Keratinocyte (primary cell): Measurements from ENCODE around the gene FGL2. TPM values are rescaled to one million over a fixed set of nuclear protein-coding genes. Genes with fewer than 3 reads are reported as not detected.
A peak's percentile ranks its signal among the peaks of the same experiment; 100 is the strongest.
"Not testable (repeated sequence)": the region's sequence is repeated elsewhere in the genome, so short reads cannot be mapped to it uniquely, and the experiment has no call there.

Experiments used
- DNase-seq: peaks from one replicate; pipeline ENCODE4 v3.0.0-alpha.2; 2011; ENCODE audit warnings: low read depth, missing footprints, low spot score
- FAIRE-seq: peaks from 2 replicates; lab custom pipeline; 2011; peaks lifted over from hg19 to GRCh38; lab: Jason Lieb, UNC
- H2AFZ ChIP-seq: 2 replicates; pipeline ENCODE4 v1.6.0; 2012; ENCODE audit warnings: low read length, control low read depth, inconsistent platforms; ENCODE audit not compliant: control insufficient read depth
- H3K27ac ChIP-seq: 2 replicates; pipeline ENCODE4 v1.5.1; 2011; ENCODE audit warnings: low read length; ENCODE audit not compliant: control insufficient read depth, insufficient read depth
- H3K27me3 ChIP-seq: 3 replicates; pipeline ENCODE4 v1.6.0; 2011; ENCODE audit warnings: low read length; ENCODE audit not compliant: control insufficient read depth, insufficient read depth; ENCODE audit errors: extremely low read depth
- H3K36me3 ChIP-seq, 2 experiments: 2 replicates in 1 of 2; 3 replicates in 1 of 2; pipeline ENCODE4 v1.5.1; 2011; ENCODE audit warnings: low read length in 2 of 2, mild to moderate bottlenecking in 1 of 2; ENCODE audit not compliant: control insufficient read depth in 2 of 2, insufficient read depth in 2 of 2; ENCODE audit errors: extremely low read depth in 1 of 2
- H3K4me1 ChIP-seq: 3 replicates; pipeline ENCODE4 v1.5.1; 2011; ENCODE audit warnings: low read length; ENCODE audit not compliant: control insufficient read depth, insufficient read depth; ENCODE audit errors: extremely low read depth
- H3K4me2 ChIP-seq: 3 replicates; pipeline ENCODE4 v1.6.0; 2011; ENCODE audit warnings: low read depth, low read length; ENCODE audit not compliant: control insufficient read depth, insufficient read depth; ENCODE audit errors: extremely low read depth
- H3K4me3 ChIP-seq, 3 experiments: fragments of 200-600 bp in 1 of 3; sonication (generic) in 1 of 3; 2 replicates in 2 of 3; 3 replicates in 1 of 3; pipeline ENCODE4 v1.5.1; 2011 to 2016; ENCODE audit warnings: low read length in 3 of 3, mild to moderate bottlenecking in 3 of 3, control low read depth in 2 of 3, inconsistent platforms in 1 of 3, low read depth in 1 of 3, mixed read lengths in 1 of 3, mixed run types in 1 of 3, moderate library complexity in 1 of 3; ENCODE audit not compliant: control insufficient read depth in 2 of 3, insufficient read depth in 2 of 3; ENCODE audit errors: extremely low read depth in 1 of 3
- H3K79me2 ChIP-seq: 2 replicates; pipeline ENCODE4 v1.6.0; 2012; ENCODE audit warnings: low read length; ENCODE audit not compliant: control insufficient read depth, insufficient read depth
- H3K9ac ChIP-seq: 3 replicates; pipeline ENCODE4 v1.6.0; 2011; ENCODE audit warnings: low read length; ENCODE audit not compliant: control insufficient read depth, insufficient read depth; ENCODE audit errors: extremely low read depth
- H3K9me1 ChIP-seq: 3 replicates; pipeline ENCODE4 v1.6.0; 2011; ENCODE audit warnings: low read length; ENCODE audit not compliant: control insufficient read depth, insufficient read depth; ENCODE audit errors: extremely low read depth
- H3K9me3 ChIP-seq: 2 replicates; pipeline ENCODE4 v1.5.1; 2012; ENCODE audit warnings: low read depth, low read length; ENCODE audit not compliant: control insufficient read depth
- H4K20me1 ChIP-seq: 3 replicates; pipeline ENCODE4 v1.6.0; 2011; ENCODE audit warnings: low read length; ENCODE audit not compliant: control insufficient read depth, insufficient read depth; ENCODE audit errors: extremely low read depth
- CTCF ChIP-seq, 3 experiments: IDR thresholded peaks in 1 of 3; conservative IDR thresholded peaks in 1 of 3; optimal IDR thresholded peaks in 1 of 3; 2 replicates in 2 of 3; 3 replicates in 1 of 3; pipeline versions ENCODE3 to v1.5.1; 2011; ENCODE audit warnings: low read length in 3 of 3, mild to moderate bottlenecking in 3 of 3, moderate library complexity in 2 of 3, control low read depth in 1 of 3, inconsistent platforms in 1 of 3; ENCODE audit not compliant: insufficient read depth in 2 of 3; ENCODE audit errors: extremely low read depth in 1 of 3
- EZH2 ChIP-seq: IDR thresholded peaks from one replicate; pipeline ENCODE4 v1.6.1; 2012; ENCODE audit warnings: inconsistent platforms, mild to moderate bottlenecking, low read length, moderate library complexity
- dilution Hi-C: fragments of 300-500 bp; cut with MboI; formaldehyde crosslinking; loops from one replicate; pipeline ENCODE4 v1.7.0; 2020; ENCODE audit warnings: low sequenced_read_pairs; ENCODE audit not compliant: extremely low pct_ligation_motif_present
- polyA plus RNA-seq, 5 experiments: library from polyadenylated mRNA; depleted of rRNA in 3 of 5; stranded (reverse) in 3 of 5; stranded (forward) in 1 of 5; unstranded in 1 of 5; fragments of >200 nt; gene quantifications; 1 replicate in 1 of 5; 2 replicates in 3 of 5; 3 replicates in 1 of 5; pipeline versions ENCODE4 v1.2.1 to v1.2.3, GENCODE V29; 2011 to 2012; ENCODE audit warnings: missing spikeins in 2 of 5, low read depth in 1 of 5, low replicate concordance in 1 of 5

The FGL2 gene
- polyA plus RNA-seq, 1 donor (not counting 4 experiments of a cell fraction or from before 2014, with no cell fraction given) = not detected

DNA sequence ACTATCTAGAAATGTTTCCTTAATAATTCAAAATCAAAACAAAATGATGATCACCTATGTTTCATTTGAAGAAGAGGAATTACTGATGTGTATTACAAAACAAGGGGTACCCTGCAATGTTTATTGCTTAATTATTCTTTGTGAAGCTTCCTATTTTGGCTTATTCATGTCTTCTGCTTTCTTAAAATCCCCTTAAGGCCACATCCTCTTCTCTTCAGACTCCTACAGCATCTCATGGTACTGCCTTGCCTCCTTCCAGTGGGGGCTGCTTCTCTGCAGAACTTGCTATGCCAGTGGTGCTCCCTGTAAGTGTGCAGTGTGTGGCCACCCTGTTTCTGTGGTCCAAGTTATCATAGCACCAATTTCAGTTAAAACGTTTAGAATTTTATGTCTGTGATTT is 42.2 kb downstream of the FGL2 start:
- dilution Hi-C loops = no loop called here
- H3K4me1 ChIP-seq = peaks cover 13% of the 10 kb centered on the region
- DNase-seq (no peak), FAIRE-seq (no peak)
- H4K20me1 ChIP-seq = no peaks in the 10 kb centered on the region
- no peak overlapping the region for H3K27ac ChIP-seq
- H3K9me3 ChIP-seq = no peaks in the 10 kb centered on the region
- no peak overlapping the region for H3K4me2 ChIP-seq
- no peak overlapping the region for H3K4me3 ChIP-seq
- H3K79me2 ChIP-seq = no peaks in the 10 kb centered on the region
- H3K27me3 ChIP-seq = no peaks in the 10 kb centered on the region
- H3K9me1 ChIP-seq = no peaks in the 10 kb centered on the region
- no peaks in the 10 kb centered on the region for H3K36me3 ChIP-seq
- H3K9ac ChIP-seq = no peak overlapping the region
- H2AFZ ChIP-seq = no peak overlapping the region
- TF ChIP-seq EZH2 = no peak
- TF ChIP-seq CTCF (optimal IDR thresholded peaks at IDR 0.05 in 1 of 3, IDR thresholded peaks at IDR 0.05 in 1 of 3, conservative IDR thresholded peaks at IDR 0.05 in 1 of 3; ENCODE audit: extremely low read depth in 1 of 3, insufficient read depth in 2 of 3, low read length in 3 of 3) = no peak

- H3K27me3 ChIP-seq, H3K9ac ChIP-seq, H3K4me2 ChIP-seq, H3K27ac ChIP-seq, H2AFZ ChIP-seq, H3K36me3 ChIP-seq, H3K4me3 ChIP-seq, DNase-seq, H3K9me1 ChIP-seq, dilution Hi-C loops, H4K20me1 ChIP-seq, H3K9me3 ChIP-seq, H3K79me2 ChIP-seq: not testable (repeated sequence)
- peak; percentile 85 for FAIRE-seq
- H3K4me1 ChIP-seq = peaks cover 13% of the 10 kb centered on the region
These were observed 42.6 kb downstream of the FGL2 start for GRCh38 chr7:77157034-77157433.

DNA sequence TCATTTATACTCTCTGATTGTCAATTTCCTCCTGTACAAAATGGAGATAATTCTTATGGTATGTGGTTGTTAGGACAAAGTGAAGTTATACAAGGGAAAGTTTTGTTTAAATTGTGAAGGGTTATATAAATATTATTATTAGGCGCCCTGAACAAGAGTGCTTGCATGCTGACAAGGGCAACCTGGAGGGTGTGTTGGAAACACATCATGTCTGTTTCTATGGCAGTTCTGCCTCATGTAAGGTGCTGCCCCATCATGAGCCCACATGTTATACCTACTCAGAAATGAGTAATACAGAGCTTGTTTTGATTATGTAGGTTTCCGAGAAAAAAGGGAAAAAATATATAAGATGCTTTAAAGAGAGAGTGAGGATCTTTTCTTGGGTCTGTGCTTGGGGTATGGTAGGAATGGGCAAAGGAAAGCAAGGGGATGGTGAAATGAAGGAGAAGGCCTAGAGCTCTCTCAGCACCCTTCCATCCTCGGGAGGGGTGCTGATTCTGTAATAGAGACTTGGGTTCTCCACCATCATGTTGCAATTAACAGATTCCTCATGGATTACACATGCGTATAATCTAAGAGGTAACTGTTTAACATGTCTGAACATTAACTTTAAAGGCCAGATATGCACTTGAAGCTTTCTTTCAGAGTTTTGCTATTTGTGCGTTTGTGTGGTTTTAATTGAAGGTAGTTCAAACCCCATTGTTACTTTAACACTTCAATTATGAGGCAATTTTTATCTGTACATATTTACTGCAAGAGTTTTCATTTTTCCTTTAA is 43.8 kb downstream of the FGL2 start:
- DNase-seq (peak; percentile 13), FAIRE-seq (peak; percentile 68)
- Histone ChIP-seq H3K4me1 (peaks cover 13% of the 10 kb centered on the region), H3K27ac (peak overlapping the region; percentile 83), H3K9ac (peak overlapping the region; percentile 33), H3K4me2 (peak overlapping the region; percentile 22)
- H3K9me3 ChIP-seq, dilution Hi-C loops, H4K20me1 ChIP-seq, H3K79me2 ChIP-seq, H3K9me1 ChIP-seq, H3K27me3 ChIP-seq, H2AFZ ChIP-seq, H3K4me3 ChIP-seq, H3K36me3 ChIP-seq: not testable (repeated sequence)
